Occipital lobe (tissue), 2 donors: ENCODE measurements around the gene TTC32. TPM values are rescaled to one million over a fixed set of nuclear protein-coding genes. Genes with fewer than 3 reads are reported as not detected.

Experiments used
- DNase-seq: peaks from one replicate; lab custom pipeline; 2025; lab: John Stamatoyannopoulos, UW
- total RNA-seq: library from RNA; depleted of rRNA; stranded (reverse); fragments of >200 nt; gene quantifications from one replicate; pipeline ENCODE4 v1.2.3, GENCODE V29; 2014

Gene TTC32
- total RNA-seq, 1 donor from 2014 or later, result 22.3 TPM

DNA sequence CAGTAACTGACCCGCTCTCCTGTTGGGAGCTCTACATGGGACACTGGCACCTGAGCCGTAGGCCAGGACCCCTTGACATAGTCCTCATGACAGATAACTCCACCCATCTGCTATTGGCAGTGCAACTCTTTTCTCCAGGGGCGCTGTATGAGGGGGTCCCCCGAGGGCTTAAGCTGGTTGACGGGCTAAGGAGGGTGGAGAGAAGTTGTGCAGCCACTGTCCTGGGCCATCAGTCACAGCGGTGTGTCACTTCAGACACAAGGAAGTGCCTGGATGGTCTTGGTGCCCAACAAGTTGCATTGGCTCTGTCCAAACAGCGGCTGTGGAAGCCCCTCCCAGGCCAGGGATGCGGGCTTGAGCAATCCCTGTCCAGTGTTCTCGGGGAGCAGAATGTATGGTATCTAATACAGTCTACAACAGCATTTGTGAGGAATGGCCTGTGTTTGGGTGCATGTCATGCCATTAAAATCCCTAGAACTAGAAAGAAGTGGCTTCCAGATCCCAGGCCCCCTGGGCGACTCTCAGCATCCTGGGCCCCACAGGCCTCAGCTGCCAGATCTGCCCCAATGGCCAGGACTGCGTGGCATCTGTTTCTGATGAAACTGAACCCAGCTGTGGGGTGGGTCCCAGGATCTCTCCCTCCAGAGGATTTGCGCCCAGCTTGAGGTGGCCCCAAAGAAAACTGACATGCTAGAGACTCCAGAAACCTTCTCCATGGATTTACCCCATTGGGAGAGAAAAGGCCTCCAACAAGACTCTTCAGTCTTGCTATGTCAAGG is 23.3 kb downstream of the TTC32 start:
- no peak for DNase-seq

DNA sequence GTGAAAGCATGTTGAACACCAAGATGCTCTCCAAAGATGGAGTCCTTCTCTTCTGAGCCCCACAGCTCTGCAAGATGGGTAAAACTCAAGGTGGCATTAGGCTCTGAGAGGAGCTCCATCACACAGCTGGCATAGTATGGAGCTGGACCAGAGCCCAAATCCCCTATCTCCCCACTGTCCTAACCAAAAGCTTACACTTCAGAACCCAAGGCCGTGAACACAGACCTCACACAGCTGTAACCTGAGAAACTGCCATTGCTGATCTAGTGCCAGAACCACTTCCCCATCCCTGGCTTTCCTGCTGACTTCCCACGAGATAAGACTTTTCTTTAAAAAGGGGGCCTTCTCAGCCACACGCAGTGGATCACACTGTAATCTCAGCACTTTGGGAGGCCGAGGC is 25.0 kb downstream of the TTC32 start:
- DNase-seq, result no peak

DNA sequence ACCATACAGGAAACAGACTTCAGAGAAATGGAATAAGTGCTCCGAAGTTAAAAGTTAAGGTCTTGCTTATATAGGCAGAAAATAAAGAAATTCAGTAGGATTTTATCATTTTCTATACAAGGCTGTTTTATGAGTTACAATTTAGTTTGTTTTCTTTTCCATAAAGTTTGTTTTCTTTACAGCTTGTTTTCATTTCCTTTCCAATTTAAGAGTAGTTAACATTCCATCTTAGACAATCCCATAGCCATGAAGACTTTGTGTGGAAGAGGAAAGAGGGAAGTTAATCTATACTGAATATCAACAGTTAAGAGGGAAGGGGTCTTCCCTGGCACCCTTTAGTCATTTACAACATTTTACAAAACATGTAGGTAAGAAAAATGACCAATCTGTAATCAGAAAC is 26.5 kb downstream of the TTC32 start:
- no peak for DNase-seq

DNA sequence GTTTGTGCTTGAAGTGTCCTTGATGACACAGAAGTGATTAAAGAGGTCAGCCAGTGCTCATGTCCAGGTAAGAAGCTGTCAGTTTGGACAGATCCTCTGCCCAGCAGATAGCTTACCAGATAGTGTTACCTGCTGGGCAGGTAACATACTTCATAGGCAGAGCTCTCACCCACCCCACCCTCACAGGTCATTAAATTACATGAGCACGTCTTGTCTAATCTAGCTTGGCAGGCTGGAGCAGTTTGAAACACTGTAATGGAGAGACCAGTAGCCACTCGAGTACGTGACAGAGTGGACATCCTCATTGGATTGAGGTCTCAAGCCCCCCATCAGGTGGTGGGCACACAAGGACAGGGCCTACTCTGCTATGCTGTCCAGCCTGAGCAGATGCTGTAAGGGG is 27.1 kb downstream of the TTC32 start:
- DNase-seq, result no peak

DNA sequence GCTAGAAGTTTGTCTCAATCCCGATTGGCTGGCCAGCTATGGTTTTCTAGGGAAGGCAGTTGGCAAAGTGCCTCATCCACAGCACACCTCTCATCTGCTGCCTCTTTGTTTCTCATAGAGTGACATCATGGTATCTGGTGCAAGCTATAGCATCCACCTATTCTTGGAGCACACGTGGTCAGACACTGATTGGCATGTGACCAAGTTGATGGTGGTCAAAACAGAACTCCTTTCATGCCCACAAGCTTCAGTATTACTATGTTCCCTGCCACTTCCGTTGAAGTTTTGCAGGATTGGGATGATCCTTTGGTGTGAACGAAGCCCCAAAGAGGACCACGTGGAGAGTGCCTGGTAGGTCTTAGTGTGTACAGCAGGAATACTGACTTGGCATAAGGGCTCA is 28.8 kb downstream of the TTC32 start:
- no peak for DNase-seq

DNA sequence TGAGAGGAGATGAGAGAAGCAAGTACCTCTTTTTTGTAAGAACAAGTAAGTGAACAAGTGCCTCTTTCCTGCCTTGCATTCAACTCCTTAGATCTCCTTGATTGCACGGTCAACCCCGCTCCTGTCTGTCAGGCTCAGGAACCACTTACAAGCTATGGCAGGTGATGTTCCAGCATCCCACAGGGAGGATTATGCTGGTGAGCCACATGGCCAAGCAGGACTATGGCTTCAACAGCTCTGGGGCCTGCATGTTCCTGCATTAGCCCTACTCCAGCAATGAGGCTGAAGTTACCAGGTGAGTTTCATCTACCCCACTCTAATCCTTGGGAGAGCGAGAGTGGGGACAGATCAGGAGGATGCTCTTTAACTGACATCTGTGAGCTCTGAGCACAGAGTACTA is 29.5 kb downstream of the TTC32 start:
- no peak for DNase-seq

DNA sequence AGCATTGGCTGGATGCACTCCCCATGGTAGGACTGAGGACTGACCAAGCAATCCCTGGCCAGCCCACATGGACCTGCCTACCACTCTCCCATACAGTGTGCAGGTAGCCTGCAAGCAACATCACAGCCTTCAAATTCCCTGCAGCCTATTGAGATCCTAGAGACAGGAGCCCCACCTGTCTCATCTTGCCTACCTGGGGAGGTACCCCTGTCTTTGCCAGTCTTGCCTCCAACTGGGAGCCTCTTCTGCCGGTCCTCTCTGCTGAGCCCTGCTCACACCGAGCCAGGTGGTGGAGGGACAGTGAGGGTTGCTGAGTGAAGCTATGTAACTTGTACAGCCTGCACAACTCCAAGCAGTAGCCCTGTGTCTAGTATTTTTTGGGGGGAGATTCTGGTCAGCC is 29.9 kb downstream of the TTC32 start:
- no peak for DNase-seq

DNA sequence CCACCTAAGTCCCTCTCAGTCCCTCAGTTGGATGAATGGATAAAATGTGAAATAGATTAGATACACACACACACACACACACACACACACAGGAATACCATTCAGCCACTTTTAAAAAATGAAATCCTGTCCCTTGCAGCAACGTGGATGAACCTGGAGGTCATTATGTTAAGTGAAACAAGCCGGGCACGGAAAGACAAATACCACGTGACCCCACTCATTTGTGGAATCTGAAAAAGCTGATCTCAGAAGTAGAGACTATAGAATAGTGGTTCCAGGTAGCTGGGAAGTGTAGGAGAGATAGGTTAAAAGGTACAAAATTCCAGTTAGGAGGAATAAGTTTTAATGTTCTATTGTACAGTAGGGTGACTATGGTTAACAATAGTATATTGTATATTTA is 31.0 kb downstream of the TTC32 start:
- no peak for DNase-seq

DNA sequence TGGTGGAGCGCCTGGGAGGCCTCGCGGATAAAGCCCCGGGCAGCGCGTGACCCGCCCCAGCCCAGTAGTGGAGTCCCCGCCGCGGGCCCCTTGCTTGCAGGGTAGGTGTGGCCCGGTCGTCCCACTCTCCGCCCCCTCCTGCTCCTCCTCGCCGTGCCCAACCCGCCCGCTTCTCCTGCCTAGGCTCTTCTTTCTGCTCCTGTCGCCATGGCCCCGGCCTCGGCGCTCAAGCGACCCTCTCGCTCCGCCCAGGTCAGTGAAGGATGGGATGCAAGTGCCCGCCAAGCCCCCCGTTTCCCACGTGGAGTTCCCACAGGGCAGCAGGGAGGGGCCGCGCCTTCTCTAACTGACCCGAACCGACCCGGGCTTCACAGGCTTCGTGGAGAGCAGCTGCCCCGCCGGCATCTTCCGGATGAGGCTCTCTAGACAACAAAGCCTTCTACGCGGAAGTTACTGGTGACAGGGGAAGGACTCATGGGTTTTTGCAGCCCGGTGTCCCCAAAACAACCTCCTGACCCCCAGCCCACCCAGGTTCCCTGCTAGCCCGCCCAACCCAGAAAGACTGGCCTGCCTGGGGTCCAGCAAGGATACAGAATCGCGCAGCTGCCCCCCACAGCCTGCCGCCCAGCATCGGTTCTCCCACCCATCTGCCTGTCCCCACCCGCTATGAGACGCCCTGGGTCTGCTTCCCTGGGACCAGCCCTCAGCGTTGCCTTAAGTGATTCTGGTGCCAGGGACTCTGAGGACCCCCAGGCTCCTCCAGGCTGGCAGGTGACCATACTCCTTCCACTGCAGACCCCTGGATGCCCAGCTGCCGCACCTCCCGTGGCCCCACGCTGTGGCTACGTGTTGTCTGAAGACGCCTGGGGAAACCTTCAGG is 32.8 kb downstream of the TTC32 start:
- DNase-seq, result no peak

DNA sequence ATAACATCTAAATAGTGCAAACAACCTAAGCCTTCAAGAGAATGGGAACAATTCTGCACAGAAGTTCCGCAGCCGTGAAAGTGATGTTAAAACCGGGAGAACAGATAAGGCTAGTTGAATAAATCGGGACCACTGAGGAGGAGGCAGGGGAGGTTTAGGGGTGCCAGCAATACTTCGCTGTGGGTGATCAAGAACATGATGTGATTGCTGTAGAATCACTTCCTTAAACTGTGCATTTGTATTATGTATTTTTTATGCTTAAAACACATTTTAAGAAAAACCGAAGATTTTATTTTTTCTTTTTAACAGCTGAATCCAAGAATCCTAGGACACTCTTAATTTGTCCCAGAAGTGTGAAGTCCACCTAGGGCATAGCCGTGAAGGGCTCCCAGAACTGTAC is 33.6 kb downstream of the TTC32 start:
- DNase-seq, result no peak

DNA sequence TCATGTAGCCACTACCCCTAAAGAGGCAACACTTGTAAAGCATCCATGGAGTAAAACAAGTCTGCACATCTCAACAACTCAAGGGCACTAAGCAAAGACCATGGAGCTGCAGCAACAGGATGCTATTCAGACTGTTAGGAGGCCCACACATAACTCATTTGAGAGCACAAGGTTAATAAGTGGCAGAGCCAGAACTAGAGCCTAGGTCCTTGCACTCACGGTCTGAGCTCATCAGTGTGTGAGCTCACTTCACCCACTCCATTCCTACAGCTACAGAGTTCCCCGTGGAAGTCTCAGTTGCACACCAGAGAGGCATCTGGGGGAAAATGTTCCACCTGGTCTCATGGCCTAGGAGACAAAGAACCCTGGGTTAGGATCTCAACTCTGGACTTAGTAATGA is 35.0 kb downstream of the TTC32 start:
- no peak for DNase-seq

DNA sequence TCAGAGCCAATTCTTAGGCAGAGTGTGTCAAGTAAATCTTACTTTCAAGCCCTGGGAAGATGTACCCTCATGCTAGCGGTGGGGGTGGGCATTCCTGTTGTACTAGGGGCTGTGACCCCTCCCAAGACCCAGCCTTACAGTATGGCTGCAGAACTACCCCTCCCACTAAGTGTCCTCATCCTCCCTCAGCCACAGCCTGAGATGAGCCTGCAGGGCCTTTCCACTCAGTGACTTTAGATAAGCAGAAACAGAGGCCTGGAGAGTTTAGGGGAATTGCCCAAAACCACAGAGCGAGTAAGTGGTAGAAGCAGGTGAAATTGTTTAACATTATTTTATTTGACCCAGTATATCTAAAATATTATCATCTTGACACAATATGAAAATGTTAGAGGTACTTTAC is 36.6 kb downstream of the TTC32 start:
- DNase-seq, result no peak

DNA sequence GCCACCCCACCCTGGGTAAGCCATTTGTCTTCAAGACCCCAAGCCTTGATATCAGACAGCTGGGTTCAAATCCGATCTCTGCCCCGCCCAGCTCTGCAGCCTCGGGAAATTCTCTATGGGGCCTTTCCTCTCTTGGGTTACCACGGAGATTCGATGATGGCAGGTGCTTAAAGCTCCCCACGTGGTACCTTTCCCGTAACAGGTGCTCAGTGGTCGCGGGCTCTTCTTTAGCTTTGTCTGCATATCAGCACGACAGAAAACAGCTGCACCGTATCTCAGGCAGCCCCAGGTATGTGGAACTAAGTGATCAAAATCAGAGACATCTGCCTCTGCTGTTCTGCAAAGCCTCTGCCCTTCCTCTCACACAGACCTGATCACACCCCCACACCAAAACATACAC is 37.4 kb downstream of the TTC32 start:
- DNase-seq, result no peak

DNA sequence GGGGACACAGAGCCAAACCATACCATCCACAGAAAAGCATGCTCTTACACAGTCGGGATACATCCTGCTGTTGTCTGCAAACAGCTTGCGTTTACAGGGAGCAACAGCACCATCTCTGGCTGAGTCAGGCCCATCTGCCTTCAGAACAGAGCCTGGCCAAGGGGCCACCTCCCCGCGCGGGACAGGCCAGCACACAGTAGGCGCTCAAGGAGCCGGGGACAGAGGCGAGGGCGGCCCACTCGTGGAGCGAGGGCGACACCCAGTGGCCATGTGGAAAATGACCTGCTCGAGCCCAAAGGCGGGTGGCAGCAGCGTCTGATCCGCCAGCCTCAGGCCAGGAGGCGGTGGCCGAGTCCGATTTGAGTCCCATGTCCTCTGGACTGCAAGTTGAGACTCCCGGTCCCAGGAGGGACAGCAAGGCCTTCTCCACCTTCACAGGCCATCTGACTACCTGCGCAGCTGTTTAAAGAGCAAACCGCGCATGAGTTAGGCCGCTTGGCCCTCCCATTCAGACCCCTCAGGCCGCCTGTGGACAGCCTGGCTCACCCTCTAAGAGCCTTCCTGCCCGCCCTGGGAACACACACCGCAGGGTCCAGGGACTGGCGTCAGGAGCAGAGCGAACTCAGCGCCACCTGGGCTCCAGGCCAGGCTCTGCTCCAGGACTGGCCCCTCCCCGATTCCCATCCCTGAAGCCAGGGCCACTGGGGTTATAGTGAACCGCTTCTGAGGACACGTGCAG is 38.3 kb downstream of the TTC32 start:
- peak; percentile 20 for DNase-seq

DNA sequence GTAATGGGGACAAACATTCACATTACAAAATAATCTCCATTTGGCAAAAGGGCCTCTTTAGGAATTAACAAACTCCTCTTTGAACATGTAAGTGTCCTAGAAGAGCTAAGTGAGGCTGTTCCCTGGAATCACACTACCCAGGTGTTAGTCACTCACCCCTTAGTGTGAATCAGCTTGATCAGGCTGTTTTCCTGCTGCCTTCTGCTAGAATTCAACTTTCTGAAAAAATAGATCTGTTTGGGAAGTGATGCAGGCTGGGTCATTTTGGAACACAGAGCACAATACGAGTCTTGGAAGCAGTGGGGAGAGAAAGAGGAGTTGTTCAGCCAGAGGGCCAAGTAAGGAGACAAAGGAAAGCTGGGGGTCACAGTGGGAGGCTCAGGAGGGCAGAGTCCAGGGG is 40.0 kb downstream of the TTC32 start:
- no peak for DNase-seq

DNA sequence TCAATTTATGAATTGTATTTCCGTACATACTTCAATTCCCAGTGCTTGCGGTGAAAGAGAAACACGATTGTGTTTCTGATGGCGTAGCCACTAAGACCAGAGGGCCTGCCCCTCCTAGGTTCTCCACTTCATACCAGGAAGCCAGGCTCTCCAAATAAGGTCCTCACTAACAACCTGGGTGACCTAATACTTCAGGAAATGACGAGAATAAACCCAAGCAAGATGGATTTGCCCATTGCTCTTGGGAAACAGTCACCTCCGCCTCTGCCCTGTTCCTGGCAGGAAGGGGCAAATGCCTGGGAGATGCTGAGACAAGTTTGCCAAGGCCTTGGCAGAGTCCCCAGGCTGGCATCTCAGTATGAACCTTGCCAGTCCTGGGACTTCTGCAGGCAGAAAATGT is 41.8 kb downstream of the TTC32 start:
- DNase-seq, result no peak

DNA sequence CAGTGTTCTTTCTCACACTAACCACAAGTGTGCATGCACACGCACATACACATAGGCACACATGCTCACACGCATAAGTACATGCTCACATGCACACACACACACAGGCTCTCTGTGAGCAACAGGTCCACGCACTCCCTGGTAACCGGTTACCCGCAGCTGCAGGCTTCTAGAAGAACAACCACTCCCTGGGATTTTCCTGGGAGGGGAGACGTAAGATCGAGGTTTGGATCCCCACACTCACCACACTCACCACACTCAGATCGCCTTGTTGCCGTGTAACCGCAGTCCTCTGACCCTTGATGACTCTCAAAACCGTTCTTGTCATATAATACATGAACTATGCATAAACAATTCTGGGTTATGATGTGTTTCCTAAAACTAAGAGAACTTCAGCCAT is 42.2 kb downstream of the TTC32 start:
- DNase-seq, result no peak

DNA sequence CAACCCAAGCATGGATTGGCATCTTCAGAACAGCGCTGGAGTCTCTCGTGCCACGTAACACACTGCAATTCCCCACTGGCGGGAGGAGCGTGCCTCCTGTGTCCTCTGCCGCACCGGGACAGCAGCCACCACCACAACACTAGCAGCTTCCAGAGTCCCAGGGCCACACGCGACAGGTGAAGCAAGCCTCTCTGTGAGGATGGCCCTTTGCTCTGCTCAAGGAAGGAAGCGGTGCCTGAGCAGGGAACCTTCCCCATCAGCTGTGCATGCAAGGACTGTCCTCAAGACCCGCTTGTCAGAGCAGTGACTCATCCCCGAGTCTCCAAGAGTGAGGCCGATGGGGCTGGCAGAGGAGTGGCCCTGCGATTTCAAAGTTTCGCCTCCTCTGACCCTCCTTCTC is 44.0 kb downstream of the TTC32 start:
- no peak for DNase-seq

DNA sequence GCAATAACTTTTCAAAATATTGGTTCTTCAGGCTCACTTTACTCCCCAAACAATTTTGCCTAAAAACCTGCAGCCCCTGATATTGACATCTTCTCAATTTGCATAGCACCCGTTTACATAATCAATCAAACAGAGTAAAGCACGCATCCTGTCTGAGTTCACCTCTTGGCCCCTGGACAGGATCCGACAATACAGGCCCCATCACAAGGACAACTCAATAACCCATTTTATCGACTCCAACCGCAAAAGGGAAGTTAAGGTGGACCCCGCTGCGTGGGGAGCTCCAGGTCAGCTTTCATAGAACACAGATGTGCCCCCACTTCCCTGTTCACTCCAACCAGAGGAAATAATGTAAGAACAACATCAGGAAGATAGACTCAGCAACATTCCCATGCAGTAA is 44.7 kb downstream of the TTC32 start:
- no peak for DNase-seq

DNA sequence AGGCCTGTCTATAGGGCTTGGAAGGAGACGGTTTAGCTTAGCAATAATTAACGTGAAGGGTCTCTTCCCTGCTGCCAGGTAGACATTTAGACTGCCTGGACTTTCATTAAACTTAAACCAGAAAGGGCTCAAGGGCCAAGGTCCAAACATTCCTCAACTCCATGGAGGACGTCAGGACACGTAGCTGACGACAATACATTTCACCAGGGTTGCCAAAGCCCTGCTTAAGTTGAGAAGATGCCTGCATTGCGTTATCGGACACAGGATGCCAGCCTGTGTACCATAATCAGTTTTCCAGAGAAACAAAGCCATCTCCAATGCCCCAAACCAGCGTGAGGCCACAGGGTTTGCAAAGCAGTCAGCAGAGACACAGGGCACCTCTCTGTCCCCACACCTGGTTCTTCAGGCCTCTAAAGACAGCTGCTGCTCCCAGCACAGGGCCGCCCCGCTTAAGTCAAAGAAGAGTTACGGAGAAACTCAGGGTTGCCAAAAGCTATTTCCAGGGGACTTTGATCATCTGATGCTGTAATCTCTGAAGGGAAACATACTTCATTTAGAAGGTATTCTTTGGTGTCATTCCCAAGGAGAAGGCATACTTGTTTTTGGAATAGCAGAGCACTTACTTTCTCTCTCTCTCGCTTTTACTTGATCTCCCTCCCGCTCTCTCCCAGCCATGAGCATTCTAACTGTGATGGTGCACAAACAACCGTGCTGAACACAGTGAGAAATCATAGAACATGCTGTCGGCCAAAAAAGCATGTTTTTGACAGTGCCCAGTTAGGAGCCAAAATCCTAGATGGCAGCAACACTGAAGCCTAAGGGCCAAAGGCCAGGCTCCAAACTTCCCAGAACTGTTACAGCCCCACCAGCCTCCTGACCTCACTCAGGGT is 46.0 kb downstream of the TTC32 start:
- no peak for DNase-seq
